ENCODE results near the gene KRT76. TPM values are rescaled to one million over a fixed set of nuclear protein-coding genes. Genes with fewer than 3 reads are reported as not detected.

The KRT76 gene
- total RNA-seq = not detected

- Histone ChIP-seq H3K4me3 (no peak within 1 kb of the TSS), H3K4me1 (no peaks in the 10 kb centered on the region), H3K27ac (no peak within 1 kb of the TSS), H3K36me3 (no peaks in the 10 kb centered on the region), H3K9me3 (no peaks in the 10 kb centered on the region), H3K27me3 (no peaks in the 10 kb centered on the region)
- no peak for DNase-seq
- intact Hi-C loops (cut with DNase I; ENCODE audit: low total_unique reads) = no loop called here
- TF ChIP-seq POLR2A (IDR thresholded peaks at IDR 0.05) = no peak
- TF ChIP-seq, protein P1, sequence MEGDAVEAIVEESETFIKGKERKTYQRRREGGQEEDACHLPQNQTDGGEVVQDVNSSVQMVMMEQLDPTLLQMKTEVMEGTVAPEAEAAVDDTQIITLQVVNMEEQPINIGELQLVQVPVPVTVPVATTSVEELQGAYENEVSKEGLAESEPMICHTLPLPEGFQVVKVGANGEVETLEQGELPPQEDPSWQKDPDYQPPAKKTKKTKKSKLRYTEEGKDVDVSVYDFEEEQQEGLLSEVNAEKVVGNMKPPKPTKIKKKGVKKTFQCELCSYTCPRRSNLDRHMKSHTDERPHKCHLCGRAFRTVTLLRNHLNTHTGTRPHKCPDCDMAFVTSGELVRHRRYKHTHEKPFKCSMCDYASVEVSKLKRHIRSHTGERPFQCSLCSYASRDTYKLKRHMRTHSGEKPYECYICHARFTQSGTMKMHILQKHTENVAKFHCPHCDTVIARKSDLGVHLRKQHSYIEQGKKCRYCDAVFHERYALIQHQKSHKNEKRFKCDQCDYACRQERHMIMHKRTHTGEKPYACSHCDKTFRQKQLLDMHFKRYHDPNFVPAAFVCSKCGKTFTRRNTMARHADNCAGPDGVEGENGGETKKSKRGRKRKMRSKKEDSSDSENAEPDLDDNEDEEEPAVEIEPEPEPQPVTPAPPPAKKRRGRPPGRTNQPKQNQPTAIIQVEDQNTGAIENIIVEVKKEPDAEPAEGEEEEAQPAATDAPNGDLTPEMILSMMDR (IDR thresholded peaks at IDR 0.05) = no peak
These were observed at the start of gene KRT76 for GRCh38 chr12:52776913-52777395. Gene KRT76 (minus strand): TSS chr12:52777345. CDS start chr12:52777291, 54 bp downstream.

- Histone ChIP-seq H3K27ac (no peak overlapping the region), H3K27me3 (no peaks in the 10 kb centered on the region), H3K4me3 (no peak overlapping the region), H3K36me3 (no peaks in the 10 kb centered on the region), H3K9me3 (no peaks in the 10 kb centered on the region), H3K4me1 (no peaks in the 10 kb centered on the region)
- no peak for TF ChIP-seq POLR2A (IDR thresholded peaks at IDR 0.05)
- TF ChIP-seq, protein P1 (IDR thresholded peaks at IDR 0.05) = no peak
- no peak for DNase-seq
- intact Hi-C loops (cut with DNase I; ENCODE audit: low total_unique reads) = no loop called here
These were observed 48.8 kb upstream of the KRT76 start for GRCh38 chr12:52825961-52826360.

- TF ChIP-seq, protein P1 (IDR thresholded peaks at IDR 0.05) = no peak
- TF ChIP-seq POLR2A (IDR thresholded peaks at IDR 0.05) = no peak
- DNase-seq = no peak
- no peak overlapping the region for H3K27ac ChIP-seq
- no peaks in the 10 kb centered on the region for H3K27me3 ChIP-seq
- H3K36me3 ChIP-seq = no peaks in the 10 kb centered on the region
- intact Hi-C loops (cut with DNase I; ENCODE audit: low total_unique reads) = no loop called here
- no peaks in the 10 kb centered on the region for H3K4me1 ChIP-seq
- no peaks in the 10 kb centered on the region for H3K9me3 ChIP-seq
- H3K4me3 ChIP-seq = no peak overlapping the region
These were observed 47.7 kb upstream of the KRT76 start for GRCh38 chr12:52824741-52825410.

DNA sequence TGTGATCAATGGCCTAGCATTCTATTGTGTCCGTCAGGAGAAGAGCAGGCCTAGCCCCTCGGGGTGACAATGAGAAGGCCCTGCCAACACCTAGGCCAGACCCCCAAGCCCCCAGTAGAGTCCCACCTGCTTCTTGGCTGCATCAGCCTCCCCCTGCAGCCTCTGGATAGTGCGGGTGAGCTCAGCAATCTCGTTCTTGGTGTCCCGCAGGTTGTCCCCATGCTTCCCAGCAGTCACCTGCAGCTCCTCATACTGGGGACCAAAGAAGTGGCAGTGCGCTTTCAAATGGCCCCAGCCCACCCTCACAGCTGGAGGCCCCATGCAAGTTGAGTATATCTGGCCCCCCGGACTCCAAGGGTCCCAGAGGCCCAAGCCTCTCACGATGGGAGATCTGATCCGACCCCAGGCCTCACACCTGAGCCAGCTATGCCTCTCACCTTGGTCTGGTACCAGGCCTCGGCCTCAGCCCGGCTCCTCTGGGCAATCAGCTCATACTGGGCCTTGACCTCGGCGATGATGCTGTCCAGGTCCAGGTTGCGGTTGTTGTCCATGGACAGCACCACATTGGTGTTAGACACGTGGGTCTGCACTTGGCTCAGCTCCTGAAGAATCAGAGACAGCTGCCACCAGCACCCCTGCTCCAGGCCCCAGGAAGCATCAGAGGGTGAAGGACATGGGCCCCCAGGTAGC, 46.8 kb upstream of the KRT76 start:
- Histone ChIP-seq H3K36me3 (no peaks in the 10 kb centered on the region), H3K27ac (no peak overlapping the region), H3K9me3 (no peaks in the 10 kb centered on the region), H3K4me1 (no peaks in the 10 kb centered on the region), H3K27me3 (no peaks in the 10 kb centered on the region), H3K4me3 (no peak overlapping the region)
- TF ChIP-seq, protein P1 (IDR thresholded peaks at IDR 0.05) = no peak
- no peak for TF ChIP-seq POLR2A (IDR thresholded peaks at IDR 0.05)
- DNase-seq = no peak
- intact Hi-C loops (cut with DNase I; ENCODE audit: low total_unique reads) = no loop called here

Measured in uterus (tissue), 4 donors.